RWPE2 (cell line): ENCODE data around the gene TBC1D14.
A peak's percentile ranks its signal among the peaks of the same experiment; 100 is the strongest.

Source experiments
- ATAC-seq: fragments of 200-7000 bp; cut with Tn5 transposase; 3 replicates; pipeline ENCODE4 v1.9.1; 2021; ENCODE audit warnings: low read depth
- DNase-seq: peaks from one replicate; pipeline ENCODE4 v3.0.0-alpha.2; 2020; ENCODE audit warnings: low spot score
- H3K27ac ChIP-seq: fragments of 450-650 bp; 2 replicates; pipeline ENCODE4 v1.5.1; 2017; ENCODE audit warnings: mild to moderate bottlenecking; ENCODE audit not compliant: poor library complexity, severe bottlenecking
- H3K27me3 ChIP-seq: fragments of 250-450 bp; sonication (Bioruptor Pico); 2 replicates; pipeline ENCODE4 v1.5.1; 2021; ENCODE audit warnings: mild to moderate bottlenecking, moderate library complexity; ENCODE audit not compliant: insufficient read depth, poor library complexity, severe bottlenecking
- H3K36me3 ChIP-seq: fragments of 250-450 bp; sonication (Bioruptor Pico); 2 replicates; pipeline ENCODE4 v1.5.1; 2020; ENCODE audit warnings: low read depth, mild to moderate bottlenecking, moderate library complexity
- H3K4me1 ChIP-seq: fragments of 250-450 bp; sonication (Bioruptor Pico); 2 replicates; pipeline ENCODE4 v1.5.1; 2021; ENCODE audit warnings: mild to moderate bottlenecking, moderate library complexity; ENCODE audit not compliant: insufficient read depth, poor library complexity, severe bottlenecking
- H3K4me3 ChIP-seq: fragments of 250-450 bp; sonication (Bioruptor Pico); 2 replicates; pipeline ENCODE4 v1.5.1; 2021; ENCODE audit warnings: mild to moderate bottlenecking, moderate library complexity; ENCODE audit not compliant: severe bottlenecking
- H3K9me3 ChIP-seq: fragments of 250-450 bp; sonication (Bioruptor Pico); 2 replicates; pipeline ENCODE4 v1.5.1; 2021; ENCODE audit warnings: mild to moderate bottlenecking, moderate library complexity; ENCODE audit not compliant: severe bottlenecking
- CTCF ChIP-seq: fragments of 450-650 bp; IDR thresholded peaks from one replicate; pipeline ENCODE4 v1.5.1; 2017; ENCODE audit warnings: mild to moderate bottlenecking, moderate library complexity; ENCODE audit not compliant: poor library complexity, severe bottlenecking

Gene TBC1D14

GRCh38 chr4:6880691-6881090, 28.9 kb upstream of the TBC1D14 start:
- DNase-seq (no peak), ATAC-seq (no peak)
- no peaks in the 10 kb centered on the region for H3K4me1 ChIP-seq
- H3K9me3 ChIP-seq, result no peaks in the 10 kb centered on the region
- no peak for TF ChIP-seq CTCF
- no peak overlapping the region for H3K4me3 ChIP-seq
- no peaks in the 10 kb centered on the region for H3K27me3 ChIP-seq
- H3K36me3 ChIP-seq, result peaks cover 53% of the 10 kb centered on the region
- H3K27ac ChIP-seq, result no peak overlapping the region

- Histone ChIP-seq H3K4me1 (no peaks in the 10 kb centered on the region), H3K4me3 (no peak overlapping the region), H3K9me3 (no peaks in the 10 kb centered on the region), H3K27me3 (no peaks in the 10 kb centered on the region), H3K36me3 (peaks cover 43% of the 10 kb centered on the region), H3K27ac (no peak overlapping the region)
- TF ChIP-seq CTCF, result no peak
- DNase-seq (no peak), ATAC-seq (no peak)
Observed at GRCh38 chr4:6881908-6882307, 27.7 kb upstream of the TBC1D14 start.

- Histone ChIP-seq H3K4me3 (no peak overlapping the region), H3K27ac (no peak overlapping the region), H3K36me3 (peaks cover 28% of the 10 kb centered on the region), H3K4me1 (no peaks in the 10 kb centered on the region), H3K27me3 (no peaks in the 10 kb centered on the region), H3K9me3 (no peaks in the 10 kb centered on the region)
- DNase-seq (no peak), ATAC-seq (no peak)
- TF ChIP-seq CTCF, result no peak
Observed at GRCh38 chr4:6884341-6884870, 25.2 kb upstream of the TBC1D14 start.

GRCh38 chr4:6885953-6886557, 23.6 kb upstream of the TBC1D14 start:
- Histone ChIP-seq H3K27me3 (no peaks in the 10 kb centered on the region), H3K27ac (no peak overlapping the region), H3K4me1 (no peaks in the 10 kb centered on the region), H3K4me3 (no peak overlapping the region), H3K36me3 (peaks cover 20% of the 10 kb centered on the region), H3K9me3 (peaks cover 3% of the 10 kb centered on the region)
- DNase-seq (no peak), ATAC-seq (peak; percentile 61)
- peak; percentile 47 for TF ChIP-seq CTCF

- DNase-seq, result no peak
- ATAC-seq, result no peak
- Histone ChIP-seq H3K27me3 (no peaks in the 10 kb centered on the region), H3K27ac (no peak overlapping the region), H3K4me3 (no peak overlapping the region), H3K4me1 (no peaks in the 10 kb centered on the region), H3K36me3 (peaks cover 14% of the 10 kb centered on the region), H3K9me3 (peaks cover 3% of the 10 kb centered on the region)
- TF ChIP-seq CTCF, result no peak
Observed at GRCh38 chr4:6886886-6887285, 22.7 kb upstream of the TBC1D14 start.
